ENCODE results near the gene ZNF239. TPM values are rescaled to one million over a fixed set of nuclear protein-coding genes. Genes with fewer than 3 reads are reported as not detected.
A peak's percentile ranks its signal among the peaks of the same experiment; 100 is the strongest.

The ZNF239 gene
- polyA plus RNA-seq, 1 donor from 2014 or later: 4.2 TPM

DNA sequence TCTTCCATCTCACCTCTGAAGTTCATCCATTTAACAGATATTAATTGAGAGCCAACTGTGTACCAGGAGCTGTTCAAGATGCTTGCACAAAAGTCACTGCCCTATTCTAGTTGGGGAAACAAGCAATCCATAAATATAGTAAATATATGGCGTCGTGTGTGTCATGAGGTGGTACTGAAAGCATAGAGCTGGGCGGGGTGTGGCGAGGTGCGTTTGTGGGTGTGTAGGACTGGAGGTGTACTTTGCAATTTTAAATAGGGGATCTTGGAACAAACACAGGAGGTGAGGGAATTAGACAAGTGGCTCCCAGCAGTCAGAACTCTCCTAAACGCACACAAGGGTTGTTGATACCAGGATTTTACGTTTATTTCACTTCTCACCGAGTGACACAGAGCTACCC lies 490 bp upstream of the ZNF239 start:
- Histone ChIP-seq H3F3A (ENCODE audit: insufficient read depth, low read length, poor library complexity, severe bottlenecking) (no peaks in the 10 kb centered on the region), H2AFZ (ENCODE audit: low read depth, low read length) (no peak overlapping the region), H3K27me3 (ENCODE audit: insufficient read depth, low read depth, low read length) (no peaks in the 10 kb centered on the region), H3K36me3 (ENCODE audit: insufficient read depth, low read length) (no peaks in the 10 kb centered on the region), H4K20me1 (ENCODE audit: insufficient read depth) (no peaks in the 10 kb centered on the region), H3K9me3 (ENCODE audit: low read length) (peaks cover 2% of the 10 kb centered on the region), H3K9ac (ENCODE audit: low read length) (peak overlapping the region; percentile 40), H3K4me3 (ENCODE audit: low read length) (peak overlapping the region; percentile 68), H3K4me2 (ENCODE audit: low read length) (no peak overlapping the region), H3K27ac (ENCODE audit: low read length) (no peak overlapping the region), H3K79me2 (replicated peaks; ENCODE audit: insufficient read depth, low read length) (no peaks in the 10 kb centered on the region), H3K9me2 (ENCODE audit: insufficient read depth, low read length) (no peaks in the 10 kb centered on the region)
- TF ChIP-seq TAF1 (IDR thresholded peaks at IDR 0.05; ENCODE audit: low read depth) (no peak), EZH2 (IDR thresholded peaks at IDR 0.05; ENCODE audit: borderline replicate concordance, insufficient read depth, low read length, poor library complexity, severe bottlenecking) (no peak), SMC3 (conservative IDR thresholded peaks at IDR 0.05; ENCODE audit: poor library complexity) (no peak), MXI1 (conservative IDR thresholded peaks at IDR 0.05; ENCODE audit: poor library complexity, severe bottlenecking) (no peak), RAD21 (conservative IDR thresholded peaks at IDR 0.05) (no peak), EP300 (conservative IDR thresholded peaks at IDR 0.05; ENCODE audit: poor library complexity, severe bottlenecking) (no peak), POLR2AphosphoS5 (IDR thresholded peaks at IDR 0.05) (no peak)
- TF ChIP-seq, protein P1, sequence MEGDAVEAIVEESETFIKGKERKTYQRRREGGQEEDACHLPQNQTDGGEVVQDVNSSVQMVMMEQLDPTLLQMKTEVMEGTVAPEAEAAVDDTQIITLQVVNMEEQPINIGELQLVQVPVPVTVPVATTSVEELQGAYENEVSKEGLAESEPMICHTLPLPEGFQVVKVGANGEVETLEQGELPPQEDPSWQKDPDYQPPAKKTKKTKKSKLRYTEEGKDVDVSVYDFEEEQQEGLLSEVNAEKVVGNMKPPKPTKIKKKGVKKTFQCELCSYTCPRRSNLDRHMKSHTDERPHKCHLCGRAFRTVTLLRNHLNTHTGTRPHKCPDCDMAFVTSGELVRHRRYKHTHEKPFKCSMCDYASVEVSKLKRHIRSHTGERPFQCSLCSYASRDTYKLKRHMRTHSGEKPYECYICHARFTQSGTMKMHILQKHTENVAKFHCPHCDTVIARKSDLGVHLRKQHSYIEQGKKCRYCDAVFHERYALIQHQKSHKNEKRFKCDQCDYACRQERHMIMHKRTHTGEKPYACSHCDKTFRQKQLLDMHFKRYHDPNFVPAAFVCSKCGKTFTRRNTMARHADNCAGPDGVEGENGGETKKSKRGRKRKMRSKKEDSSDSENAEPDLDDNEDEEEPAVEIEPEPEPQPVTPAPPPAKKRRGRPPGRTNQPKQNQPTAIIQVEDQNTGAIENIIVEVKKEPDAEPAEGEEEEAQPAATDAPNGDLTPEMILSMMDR (IDR thresholded peaks at IDR 0.05; ENCODE audit: poor library complexity, severe bottlenecking): no peak
- TF ChIP-seq, protein P2, sequence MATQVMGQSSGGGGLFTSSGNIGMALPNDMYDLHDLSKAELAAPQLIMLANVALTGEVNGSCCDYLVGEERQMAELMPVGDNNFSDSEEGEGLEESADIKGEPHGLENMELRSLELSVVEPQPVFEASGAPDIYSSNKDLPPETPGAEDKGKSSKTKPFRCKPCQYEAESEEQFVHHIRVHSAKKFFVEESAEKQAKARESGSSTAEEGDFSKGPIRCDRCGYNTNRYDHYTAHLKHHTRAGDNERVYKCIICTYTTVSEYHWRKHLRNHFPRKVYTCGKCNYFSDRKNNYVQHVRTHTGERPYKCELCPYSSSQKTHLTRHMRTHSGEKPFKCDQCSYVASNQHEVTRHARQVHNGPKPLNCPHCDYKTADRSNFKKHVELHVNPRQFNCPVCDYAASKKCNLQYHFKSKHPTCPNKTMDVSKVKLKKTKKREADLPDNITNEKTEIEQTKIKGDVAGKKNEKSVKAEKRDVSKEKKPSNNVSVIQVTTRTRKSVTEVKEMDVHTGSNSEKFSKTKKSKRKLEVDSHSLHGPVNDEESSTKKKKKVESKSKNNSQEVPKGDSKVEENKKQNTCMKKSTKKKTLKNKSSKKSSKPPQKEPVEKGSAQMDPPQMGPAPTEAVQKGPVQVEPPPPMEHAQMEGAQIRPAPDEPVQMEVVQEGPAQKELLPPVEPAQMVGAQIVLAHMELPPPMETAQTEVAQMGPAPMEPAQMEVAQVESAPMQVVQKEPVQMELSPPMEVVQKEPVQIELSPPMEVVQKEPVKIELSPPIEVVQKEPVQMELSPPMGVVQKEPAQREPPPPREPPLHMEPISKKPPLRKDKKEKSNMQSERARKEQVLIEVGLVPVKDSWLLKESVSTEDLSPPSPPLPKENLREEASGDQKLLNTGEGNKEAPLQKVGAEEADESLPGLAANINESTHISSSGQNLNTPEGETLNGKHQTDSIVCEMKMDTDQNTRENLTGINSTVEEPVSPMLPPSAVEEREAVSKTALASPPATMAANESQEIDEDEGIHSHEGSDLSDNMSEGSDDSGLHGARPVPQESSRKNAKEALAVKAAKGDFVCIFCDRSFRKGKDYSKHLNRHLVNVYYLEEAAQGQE (IDR thresholded peaks at IDR 0.05; ENCODE audit: borderline replicate concordance): no peak

DNA sequence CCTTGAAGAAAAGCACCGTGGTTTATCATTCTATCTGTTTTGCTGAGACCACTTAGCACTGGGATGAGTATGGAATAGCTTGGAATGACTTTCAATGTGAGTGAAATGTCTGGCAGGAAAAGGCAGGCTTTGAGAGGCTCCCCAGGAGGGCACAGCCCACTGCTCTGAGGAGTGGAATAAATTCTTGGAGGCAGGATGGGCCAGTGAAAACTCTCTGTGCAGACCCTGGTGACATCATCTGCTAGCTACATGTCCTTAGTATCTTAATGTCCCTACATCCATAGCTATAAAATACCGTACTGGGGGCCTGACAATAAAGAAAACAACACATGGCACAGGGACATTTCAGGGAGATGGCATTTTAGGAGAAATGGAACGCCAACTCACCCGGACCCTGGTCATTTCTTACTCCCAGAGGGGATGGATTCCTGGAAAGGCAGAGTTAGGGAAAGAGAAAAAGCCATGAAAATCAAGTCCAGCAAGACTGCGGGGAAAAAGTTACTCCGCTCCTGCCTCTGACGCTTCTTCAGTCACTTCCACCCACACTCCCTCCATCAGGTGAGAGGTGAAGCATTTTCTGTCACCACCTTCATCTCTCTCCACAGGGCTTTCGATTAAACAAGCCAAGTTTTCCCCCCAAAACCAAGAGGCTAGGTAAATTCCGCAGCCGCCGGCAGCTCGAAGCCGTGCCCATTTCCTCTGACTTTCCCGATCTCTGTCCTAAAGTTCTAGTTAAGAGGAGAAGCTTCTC lies 991 bp downstream of the ZNF239 start:
- Histone ChIP-seq H3K27me3 (ENCODE audit: insufficient read depth, low read depth, low read length) (no peaks in the 10 kb centered on the region), H3K9ac (ENCODE audit: low read length) (peak overlapping the region; percentile 40), H2AFZ (ENCODE audit: low read depth, low read length) (no peak overlapping the region), H3K36me3 (ENCODE audit: insufficient read depth, low read length) (no peaks in the 10 kb centered on the region), H3K9me3 (ENCODE audit: low read length) (peaks cover 2% of the 10 kb centered on the region), H3K27ac (ENCODE audit: low read length) (no peak overlapping the region), H3K4me2 (ENCODE audit: low read length) (no peak overlapping the region), H3K4me3 (ENCODE audit: low read length) (peak overlapping the region; percentile 68), H3K79me2 (replicated peaks; ENCODE audit: insufficient read depth, low read length) (no peaks in the 10 kb centered on the region), H4K20me1 (ENCODE audit: insufficient read depth) (no peaks in the 10 kb centered on the region), H3K9me2 (ENCODE audit: insufficient read depth, low read length) (no peaks in the 10 kb centered on the region), H3F3A (ENCODE audit: insufficient read depth, low read length, poor library complexity, severe bottlenecking) (no peaks in the 10 kb centered on the region)
- TF ChIP-seq TAF1 (IDR thresholded peaks at IDR 0.05; ENCODE audit: low read depth): no peak
- no peak for TF ChIP-seq MXI1 (conservative IDR thresholded peaks at IDR 0.05; ENCODE audit: poor library complexity, severe bottlenecking)
- TF ChIP-seq, protein P2 (IDR thresholded peaks at IDR 0.05; ENCODE audit: borderline replicate concordance): no peak
- TF ChIP-seq EP300 (conservative IDR thresholded peaks at IDR 0.05; ENCODE audit: poor library complexity, severe bottlenecking): no peak
- no peak for TF ChIP-seq EZH2 (IDR thresholded peaks at IDR 0.05; ENCODE audit: borderline replicate concordance, insufficient read depth, low read length, poor library complexity, severe bottlenecking)
- no peak for TF ChIP-seq SMC3 (conservative IDR thresholded peaks at IDR 0.05; ENCODE audit: poor library complexity)
- TF ChIP-seq POLR2AphosphoS5 (IDR thresholded peaks at IDR 0.05): no peak
- no peak for TF ChIP-seq RAD21 (conservative IDR thresholded peaks at IDR 0.05)
- TF ChIP-seq, protein P1 (IDR thresholded peaks at IDR 0.05; ENCODE audit: poor library complexity, severe bottlenecking): no peak

Measured in neural cell (in vitro differentiated cells).